ENCODE measurements around the gene EHD2.
A peak's percentile ranks its signal among the peaks of the same experiment; 100 is the strongest.

EHD2 gene

GRCh38 chr19:47699360-47699917, 13.8 kb upstream of the EHD2 start:
- H4K20me1 ChIP-seq (ENCODE audit: low read depth, low read length), result no peaks in the 10 kb centered on the region
- TF ChIP-seq CTCF (IDR thresholded peaks at IDR 0.05; ENCODE audit: insufficient read depth, low read length, poor library complexity, severe bottlenecking) (peak; percentile 75), EZH2phosphoT487 (conservative IDR thresholded peaks at IDR 0.05; ENCODE audit: low read length) (no peak)
- H2AFZ ChIP-seq (ENCODE audit: low read depth, low read length, severe bottlenecking), result no peak overlapping the region
- H3K4me2 ChIP-seq (ENCODE audit: low read depth, low read length, poor library complexity, severe bottlenecking), result no peak overlapping the region
- H3K79me2 ChIP-seq (ENCODE audit: insufficient read depth, low read length), result no peaks in the 10 kb centered on the region
- H3K27ac ChIP-seq (ENCODE audit: low read depth, low read length), result no peak overlapping the region
- H3K27me3 ChIP-seq (ENCODE audit: low read length), result no peaks in the 10 kb centered on the region
- H3K36me3 ChIP-seq (ENCODE audit: low read length), result no peaks in the 10 kb centered on the region
- no peaks in the 10 kb centered on the region for H3K9me2 ChIP-seq (replicated peaks; ENCODE audit: insufficient read depth, low read length)
- no peak overlapping the region for H3K4me3 ChIP-seq (ENCODE audit: insufficient read depth, low read length, poor library complexity, severe bottlenecking)
- H3F3A ChIP-seq (ENCODE audit: insufficient read depth), result no peaks in the 10 kb centered on the region
- no peak overlapping the region for H3K9ac ChIP-seq (ENCODE audit: low read length)
- no peaks in the 10 kb centered on the region for H3K9me3 ChIP-seq (ENCODE audit: insufficient read depth, low read length)

- Histone ChIP-seq H3K4me3 (ENCODE audit: insufficient read depth, low read length, poor library complexity, severe bottlenecking) (no peak overlapping the region), H3K36me3 (ENCODE audit: low read length) (no peaks in the 10 kb centered on the region), H3K9me2 (replicated peaks; ENCODE audit: insufficient read depth, low read length) (no peaks in the 10 kb centered on the region), H3K79me2 (ENCODE audit: insufficient read depth, low read length) (no peaks in the 10 kb centered on the region), H3K27ac (ENCODE audit: low read depth, low read length) (no peak overlapping the region), H3K9me3 (ENCODE audit: insufficient read depth, low read length) (no peaks in the 10 kb centered on the region), H4K20me1 (ENCODE audit: low read depth, low read length) (no peaks in the 10 kb centered on the region), H2AFZ (ENCODE audit: low read depth, low read length, severe bottlenecking) (no peak overlapping the region), H3K9ac (ENCODE audit: low read length) (no peak overlapping the region), H3K27me3 (ENCODE audit: low read length) (no peaks in the 10 kb centered on the region), H3F3A (ENCODE audit: insufficient read depth) (no peaks in the 10 kb centered on the region), H3K4me2 (ENCODE audit: low read depth, low read length, poor library complexity, severe bottlenecking) (no peak overlapping the region)
- TF ChIP-seq CTCF (IDR thresholded peaks at IDR 0.05; ENCODE audit: insufficient read depth, low read length, poor library complexity, severe bottlenecking) (no peak), EZH2phosphoT487 (conservative IDR thresholded peaks at IDR 0.05; ENCODE audit: low read length) (no peak)
These were observed 12.1 kb upstream of the EHD2 start for GRCh38 chr19:47700934-47701716.

GRCh38 chr19:47701717-47702552, 11.3 kb upstream of the EHD2 start:
- no peaks in the 10 kb centered on the region for H3F3A ChIP-seq (ENCODE audit: insufficient read depth)
- H3K36me3 ChIP-seq (ENCODE audit: low read length), result no peaks in the 10 kb centered on the region
- no peaks in the 10 kb centered on the region for H3K79me2 ChIP-seq (ENCODE audit: insufficient read depth, low read length)
- no peak overlapping the region for H3K27ac ChIP-seq (ENCODE audit: low read depth, low read length)
- H3K9me2 ChIP-seq (replicated peaks; ENCODE audit: insufficient read depth, low read length), result no peaks in the 10 kb centered on the region
- H3K27me3 ChIP-seq (ENCODE audit: low read length), result no peaks in the 10 kb centered on the region
- no peak overlapping the region for H3K4me2 ChIP-seq (ENCODE audit: low read depth, low read length, poor library complexity, severe bottlenecking)
- TF ChIP-seq EZH2phosphoT487 (conservative IDR thresholded peaks at IDR 0.05; ENCODE audit: low read length) (no peak), CTCF (IDR thresholded peaks at IDR 0.05; ENCODE audit: insufficient read depth, low read length, poor library complexity, severe bottlenecking) (no peak)
- H2AFZ ChIP-seq (ENCODE audit: low read depth, low read length, severe bottlenecking), result no peak overlapping the region
- no peak overlapping the region for H3K4me3 ChIP-seq (ENCODE audit: insufficient read depth, low read length, poor library complexity, severe bottlenecking)
- no peaks in the 10 kb centered on the region for H4K20me1 ChIP-seq (ENCODE audit: low read depth, low read length)
- no peaks in the 10 kb centered on the region for H3K9me3 ChIP-seq (ENCODE audit: insufficient read depth, low read length)
- H3K9ac ChIP-seq (ENCODE audit: low read length), result no peak overlapping the region

All from SU-DHL-6 (cell line).